RWPE2 (cell line): ENCODE measurements around the gene CD79A.
A peak's percentile ranks its signal among the peaks of the same experiment; 100 is the strongest.

Source experiments
- ATAC-seq: fragments of 200-7000 bp; cut with Tn5 transposase; 3 replicates; pipeline ENCODE4 v1.9.1; 2021; ENCODE audit warnings: low read depth
- DNase-seq: peaks from one replicate; pipeline ENCODE4 v3.0.0-alpha.2; 2020; ENCODE audit warnings: low spot score
- H3K27ac ChIP-seq: fragments of 450-650 bp; 2 replicates; pipeline ENCODE4 v1.5.1; 2017; ENCODE audit warnings: mild to moderate bottlenecking; ENCODE audit not compliant: poor library complexity, severe bottlenecking
- H3K27me3 ChIP-seq: fragments of 250-450 bp; sonication (Bioruptor Pico); 2 replicates; pipeline ENCODE4 v1.5.1; 2021; ENCODE audit warnings: mild to moderate bottlenecking, moderate library complexity; ENCODE audit not compliant: insufficient read depth, poor library complexity, severe bottlenecking
- H3K36me3 ChIP-seq: fragments of 250-450 bp; sonication (Bioruptor Pico); 2 replicates; pipeline ENCODE4 v1.5.1; 2020; ENCODE audit warnings: low read depth, mild to moderate bottlenecking, moderate library complexity
- H3K4me1 ChIP-seq: fragments of 250-450 bp; sonication (Bioruptor Pico); 2 replicates; pipeline ENCODE4 v1.5.1; 2021; ENCODE audit warnings: mild to moderate bottlenecking, moderate library complexity; ENCODE audit not compliant: insufficient read depth, poor library complexity, severe bottlenecking
- H3K4me3 ChIP-seq: fragments of 250-450 bp; sonication (Bioruptor Pico); 2 replicates; pipeline ENCODE4 v1.5.1; 2021; ENCODE audit warnings: mild to moderate bottlenecking, moderate library complexity; ENCODE audit not compliant: severe bottlenecking
- H3K9me3 ChIP-seq: fragments of 250-450 bp; sonication (Bioruptor Pico); 2 replicates; pipeline ENCODE4 v1.5.1; 2021; ENCODE audit warnings: mild to moderate bottlenecking, moderate library complexity; ENCODE audit not compliant: severe bottlenecking
- CTCF ChIP-seq: fragments of 450-650 bp; IDR thresholded peaks from one replicate; pipeline ENCODE4 v1.5.1; 2017; ENCODE audit warnings: mild to moderate bottlenecking, moderate library complexity; ENCODE audit not compliant: poor library complexity, severe bottlenecking

Gene CD79A

GRCh38 chr19:41928754-41929535 is 51.9 kb downstream of the CD79A start:
- no peak for TF ChIP-seq CTCF
- no peak for ATAC-seq
- Histone ChIP-seq H3K27me3 (peaks cover 91% of the 10 kb centered on the region), H3K36me3 (no peaks in the 10 kb centered on the region), H3K27ac (no peak overlapping the region), H3K4me1 (no peaks in the 10 kb centered on the region), H3K9me3 (no peaks in the 10 kb centered on the region), H3K4me3 (peak overlapping the region; percentile 27)
- no peak for DNase-seq

DNA sequence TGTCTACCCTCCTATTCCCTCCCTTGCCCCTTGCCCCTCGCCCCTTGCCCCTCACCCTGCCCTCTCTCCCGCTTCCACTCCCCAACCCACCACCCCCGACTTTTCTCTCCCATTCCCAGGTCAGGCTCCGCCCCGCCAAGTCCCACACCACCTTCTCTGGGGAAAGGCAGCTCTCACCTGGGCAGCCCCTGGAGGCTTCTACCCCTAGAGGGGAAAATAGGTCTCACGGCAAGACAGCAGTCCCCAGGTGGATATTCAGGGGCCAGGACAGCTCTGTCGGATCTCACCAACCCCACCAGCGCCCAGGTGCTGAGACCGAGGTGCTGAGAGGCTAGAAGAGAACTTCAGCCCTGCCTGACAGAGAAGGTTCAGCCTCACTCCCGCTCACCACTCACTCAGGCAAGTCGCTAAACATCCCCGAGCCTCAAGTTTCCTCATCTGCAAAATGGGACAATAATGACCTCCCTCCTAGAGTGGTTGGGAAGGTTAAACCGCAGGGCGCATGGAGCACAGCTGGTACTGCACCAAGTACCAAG is 52.5 kb downstream of the CD79A start:
- Histone ChIP-seq H3K36me3 (no peaks in the 10 kb centered on the region), H3K27me3 (peaks cover 87% of the 10 kb centered on the region)
- no peak for TF ChIP-seq CTCF

GRCh38 chr19:41930322-41930722 is 53.2 kb downstream of the CD79A start:
- peaks cover 84% of the 10 kb centered on the region for H3K27me3 ChIP-seq
- no peak for TF ChIP-seq CTCF

More for the DNA sequence above, 52.5 kb downstream of the CD79A start:
- no peaks in the 10 kb centered on the region for H3K9me3 ChIP-seq
- no peaks in the 10 kb centered on the region for H3K4me1 ChIP-seq
- no peak overlapping the region for H3K4me3 ChIP-seq
- DNase-seq (no peak), ATAC-seq (no peak)
- no peak overlapping the region for H3K27ac ChIP-seq

More at GRCh38 chr19:41930322-41930722, 53.2 kb downstream of the CD79A start:
- DNase-seq (no peak), ATAC-seq (no peak)
- no peaks in the 10 kb centered on the region for H3K9me3 ChIP-seq
- no peaks in the 10 kb centered on the region for H3K36me3 ChIP-seq
- no peaks in the 10 kb centered on the region for H3K4me1 ChIP-seq
- H3K27ac ChIP-seq = no peak overlapping the region
- no peak overlapping the region for H3K4me3 ChIP-seq
